Body of pancreas (tissue), 4 donors: ENCODE measurements around the gene CISTR.

ENCODE experiments used
- POLR2A ChIP-seq, 3 donors: fragments of 450-650 bp; IDR thresholded peaks; one replicate each; pipeline ENCODE4 v1.6.1; 2016; ENCODE audit warnings: antibody characterized with exemption in 3 of 3, mild to moderate bottlenecking in 2 of 3
- TF ChIP-seq, protein P1 (sequence below), 7 experiments: fragments of 450-650 bp in 4 of 7; fragments of 200-600 bp in 3 of 7; sonication (generic) in 3 of 7; IDR thresholded peaks; one replicate each; pipeline ENCODE4 v1.5.1; 2016 to 2019; ENCODE audit warnings: antibody characterized with exemption in 7 of 7

GRCh38 chr12:53725824-53726223 lies 26.0 kb downstream of the CISTR start:
- TF ChIP-seq POLR2A (IDR thresholded peaks at IDR 0.05) = no peak
- TF ChIP-seq, protein P1, sequence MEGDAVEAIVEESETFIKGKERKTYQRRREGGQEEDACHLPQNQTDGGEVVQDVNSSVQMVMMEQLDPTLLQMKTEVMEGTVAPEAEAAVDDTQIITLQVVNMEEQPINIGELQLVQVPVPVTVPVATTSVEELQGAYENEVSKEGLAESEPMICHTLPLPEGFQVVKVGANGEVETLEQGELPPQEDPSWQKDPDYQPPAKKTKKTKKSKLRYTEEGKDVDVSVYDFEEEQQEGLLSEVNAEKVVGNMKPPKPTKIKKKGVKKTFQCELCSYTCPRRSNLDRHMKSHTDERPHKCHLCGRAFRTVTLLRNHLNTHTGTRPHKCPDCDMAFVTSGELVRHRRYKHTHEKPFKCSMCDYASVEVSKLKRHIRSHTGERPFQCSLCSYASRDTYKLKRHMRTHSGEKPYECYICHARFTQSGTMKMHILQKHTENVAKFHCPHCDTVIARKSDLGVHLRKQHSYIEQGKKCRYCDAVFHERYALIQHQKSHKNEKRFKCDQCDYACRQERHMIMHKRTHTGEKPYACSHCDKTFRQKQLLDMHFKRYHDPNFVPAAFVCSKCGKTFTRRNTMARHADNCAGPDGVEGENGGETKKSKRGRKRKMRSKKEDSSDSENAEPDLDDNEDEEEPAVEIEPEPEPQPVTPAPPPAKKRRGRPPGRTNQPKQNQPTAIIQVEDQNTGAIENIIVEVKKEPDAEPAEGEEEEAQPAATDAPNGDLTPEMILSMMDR (IDR thresholded peaks at IDR 0.05) = no peak
